GM21447 (cell line): ENCODE results near the gene FER1L5.

ENCODE experiments used
- ATAC-seq: cut with Tn5 transposase; IDR thresholded peaks from one replicate; pipeline ENCODE4 v1.9.1; 2021; ENCODE audit not compliant: unreplicated experiment

Gene FER1L5

GRCh38 chr2:96679848-96680247 is 37.3 kb downstream of the FER1L5 start:
- ATAC-seq: no peak

GRCh38 chr2:96680561-96681141 is 38.1 kb downstream of the FER1L5 start:
- no peak for ATAC-seq

- no peak for ATAC-seq
Observed at GRCh38 chr2:96681540-96681939, 39.0 kb downstream of the FER1L5 start.

GRCh38 chr2:96683307-96683706 is 40.7 kb downstream of the FER1L5 start:
- no peak for ATAC-seq

GRCh38 chr2:96683972-96684820 is 41.6 kb downstream of the FER1L5 start:
- no peak for ATAC-seq

GRCh38 chr2:96684883-96685576 is 42.5 kb downstream of the FER1L5 start:
- ATAC-seq: no peak

GRCh38 chr2:96685577-96686459 is 43.3 kb downstream of the FER1L5 start:
- no peak for ATAC-seq

- ATAC-seq: no peak
Observed at GRCh38 chr2:96687266-96687665, 44.7 kb downstream of the FER1L5 start.

GRCh38 chr2:96687711-96688640 is 45.4 kb downstream of the FER1L5 start:
- no peak for ATAC-seq

GRCh38 chr2:96688649-96689430 is 46.3 kb downstream of the FER1L5 start:
- ATAC-seq: no peak

GRCh38 chr2:96689431-96689991 is 46.9 kb downstream of the FER1L5 start:
- no peak for ATAC-seq

GRCh38 chr2:96690306-96691021 is 47.9 kb downstream of the FER1L5 start:
- ATAC-seq: no peak

- no peak for ATAC-seq
Observed at GRCh38 chr2:96691022-96691612, 48.6 kb downstream of the FER1L5 start.

- ATAC-seq: no peak
Observed at GRCh38 chr2:96692094-96692971, 49.8 kb downstream of the FER1L5 start.

- ATAC-seq: no peak
Observed at GRCh38 chr2:96693286-96694200, 51.0 kb downstream of the FER1L5 start.

GRCh38 chr2:96694279-96694678 is 51.7 kb downstream of the FER1L5 start:
- no peak for ATAC-seq
